ENCODE measurements around the gene CTSZ. TPM values are rescaled to one million over a fixed set of nuclear protein-coding genes. Genes with fewer than 3 reads are reported as not detected.

Gene CTSZ
- total RNA-seq (10 to 100 TPM; 49.4 to 77.4 TPM), polyA plus RNA-seq (ENCODE audit: insufficient read depth, low read depth, low replicate concordance) (120 TPM)
- long read RNA-seq, donor 1, partial matches to known transcripts, result 0 of 2 reads
- long read RNA-seq, donor 1, other reads (novel, unspliced or antisense), result 0 of 2 reads
- long read RNA-seq, donor 2, partial matches to known transcripts, result 0 of 1 reads
- long read RNA-seq, donor 2, other reads (novel, unspliced or antisense), result 0 of 1 reads

- no peak for DNase-seq
- Histone ChIP-seq H3K27ac (peak within 1 kb of the TSS; percentile 65 to 68), H3K36me3 (ENCODE audit: low read depth, missing control alignments) (no peaks in the 10 kb centered on the region), H3K9me3 (no peaks in the 10 kb centered on the region), H3K4me1 (peaks cover 9% of the 10 kb centered on the region), H3K27me3 (no peaks in the 10 kb centered on the region), H3K4me3 (peak within 1 kb of the TSS; percentile 57 to 70)
- intact Hi-C loops (cut with DNase I; ENCODE audit: low total_unique reads), result no loop called here
- 0 to 13% methylated on average over 12 to 52 of the region's 82 CpGs for WGBS, 2 donors
- TF ChIP-seq CTCF (IDR thresholded peaks at IDR 0.05) (no peak), POLR2A (IDR thresholded peaks at IDR 0.05) (no peak)
Measured at GRCh38 chr20:59006864-59007664, at the start of gene CTSZ. TSS of gene CTSZ (minus strand) at chr20:59007254. CDS start at chr20:59007128, 126 bp downstream.

GRCh38 chr20:59055302-59055701 is 48.2 kb upstream of the CTSZ start:
- intact Hi-C loops (cut with DNase I; ENCODE audit: low total_unique reads), result no loop called here

GRCh38 chr20:59051666-59052185 is 44.7 kb upstream of the CTSZ start:
- 68 to 87% methylated on average over 6 of the region's 6 CpGs for WGBS, 2 donors
- Histone ChIP-seq H3K4me1 (no peaks in the 10 kb centered on the region), H3K9me3 (no peaks in the 10 kb centered on the region), H3K36me3 (ENCODE audit: low read depth, missing control alignments) (no peaks in the 10 kb centered on the region), H3K27me3 (no peaks in the 10 kb centered on the region), H3K4me3 (no peak overlapping the region), H3K27ac (no peak overlapping the region)
- no peak for DNase-seq
- intact Hi-C loops (cut with DNase I; ENCODE audit: low total_unique reads), result no loop called here
- TF ChIP-seq CTCF (IDR thresholded peaks at IDR 0.05), result no peak
- TF ChIP-seq POLR2A (IDR thresholded peaks at IDR 0.05), result no peak

More at GRCh38 chr20:59055302-59055701, 48.2 kb upstream of the CTSZ start:
- Histone ChIP-seq H3K9me3 (no peaks in the 10 kb centered on the region), H3K27me3 (no peaks in the 10 kb centered on the region), H3K27ac (no peak overlapping the region), H3K4me1 (no peaks in the 10 kb centered on the region), H3K36me3 (ENCODE audit: low read depth, missing control alignments) (no peaks in the 10 kb centered on the region), H3K4me3 (no peak overlapping the region)
- peak; percentile 42 for DNase-seq
- WGBS, 2 donors, result 16 to 40% methylated on average over 7 of the region's 7 CpGs
- TF ChIP-seq CTCF (IDR thresholded peaks at IDR 0.05) (peak in 1 of 3 experiments; percentile 16), POLR2A (IDR thresholded peaks at IDR 0.05) (no peak)

DNA sequence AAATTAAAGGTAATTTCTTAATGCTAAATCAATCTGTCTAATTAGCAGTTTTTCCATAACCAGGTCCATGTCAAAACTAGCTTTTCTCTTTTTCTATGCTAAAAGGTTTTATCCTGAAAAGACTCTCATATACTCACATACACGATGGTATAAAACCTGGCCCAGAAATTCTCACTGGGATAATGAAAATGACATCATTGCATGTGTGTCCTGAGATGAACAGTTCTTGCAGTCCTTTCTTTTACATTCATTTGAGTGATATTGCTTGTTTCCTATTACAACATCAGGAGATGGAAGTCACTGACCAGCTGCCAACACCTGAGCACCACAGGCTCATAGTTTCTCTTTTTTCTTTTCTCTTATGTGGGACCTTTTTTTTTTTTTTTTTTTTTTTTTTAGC is 43.4 kb upstream of the CTSZ start:
- H3K4me3 ChIP-seq, result no peak overlapping the region
- no peaks in the 10 kb centered on the region for H3K27me3 ChIP-seq
- H3K27ac ChIP-seq, result no peak overlapping the region
- H3K9me3 ChIP-seq, result no peaks in the 10 kb centered on the region
- H3K36me3 ChIP-seq (ENCODE audit: low read depth, missing control alignments), result no peaks in the 10 kb centered on the region
- intact Hi-C loops (cut with DNase I; ENCODE audit: low total_unique reads), result no loop called here
- WGBS, 2 donors, result 74 to 86% methylated on average over 1 of the region's 1 CpG
- no peaks in the 10 kb centered on the region for H3K4me1 ChIP-seq
- no peak for DNase-seq
- TF ChIP-seq POLR2A (IDR thresholded peaks at IDR 0.05) (no peak), CTCF (IDR thresholded peaks at IDR 0.05) (no peak)
